ENCODE data around the gene ASPSCR1. TPM values are rescaled to one million over a fixed set of nuclear protein-coding genes. Genes with fewer than 3 reads are reported as not detected.

The ASPSCR1 gene
- total and polyA plus RNA-seq, 2 of the 13 experiments (the other 11 are each of a cell fraction or from before 2014, with no cell fraction given): 274 to 314 TPM

- TF ChIP-seq ZNF143 (CRISPR knock-in tag; IDR thresholded peaks at IDR 0.05) (peak; percentile 18; the same call in 1 of the 2 replicates), SAP130 (CRISPR knock-in tag; IDR thresholded peaks at IDR 0.05; ENCODE audit: low read depth) (peak; percentile 35; the same call in 1 of the 2 replicates), ZSCAN25 (CRISPR knock-in tag; IDR thresholded peaks at IDR 0.05) (peak; percentile 42; the same call in 1 of the 2 replicates), ZC3H13 (CRISPR knock-in tag; IDR thresholded peaks at IDR 0.05) (peak; percentile 87), HOXA3 (CRISPR knock-in tag; IDR thresholded peaks at IDR 0.05) (peak; percentile 45; the same call in 1 of the 2 replicates), ZBTB42 (CRISPR knock-in tag; IDR thresholded peaks at IDR 0.05) (peak; percentile 23; the same call in 1 of the 2 replicates), ZNF546 (CRISPR knock-in tag; conservative IDR thresholded peaks at IDR 0.05) (no peak; the same call in 1 of the 2 replicates), NPAS2 (CRISPR knock-in tag; IDR thresholded peaks at IDR 0.05; ENCODE audit: borderline replicate concordance) (no peak), ZC3H4 (CRISPR knock-in tag; IDR thresholded peaks at IDR 0.05; ENCODE audit: borderline replicate concordance) (peak; percentile 93), ZNF564 (CRISPR knock-in tag; IDR thresholded peaks at IDR 0.05) (peak; percentile 24; the same call in 1 of the 2 replicates), PRMT3 (CRISPR knock-in tag; IDR thresholded peaks at IDR 0.05; ENCODE audit: borderline replicate concordance, low read depth) (peak; percentile 84), ZNF570 (CRISPR knock-in tag; IDR thresholded peaks at IDR 0.05; ENCODE audit: borderline replicate concordance) (no peak), BATF2 (CRISPR knock-in tag; IDR thresholded peaks at IDR 0.05) (0 out of 2 replicates have a peak, but pooled peaks have one; percentile 31), BHLHE40 (IDR thresholded peaks at IDR 0.05; ENCODE audit: low read length) (peak; percentile 63), NFYC (CRISPR knock-in tag; IDR thresholded peaks at IDR 0.05) (no peak), RARA (CRISPR knock-in tag; IDR thresholded peaks at IDR 0.05) (0 out of 2 replicates have a peak, but pooled peaks have one; percentile 7), FIP1L1 (IDR thresholded peaks at IDR 0.05; ENCODE audit: borderline replicate concordance, insufficient read depth, low read depth, low read length) (peak; percentile 89; the same call in 1 of the 2 replicates), POLR2G (IDR thresholded peaks at IDR 0.05; ENCODE audit: low read depth, low read length) (peak; percentile 60; the same call in 1 of the 2 replicates), XBP1 (CRISPR knock-in tag; IDR thresholded peaks at IDR 0.05) (no peak), POLR2AphosphoS5 (IDR thresholded peaks at IDR 0.05; ENCODE audit: low read depth, low read length) (peak; percentile 55), TSC22D2 (CRISPR knock-in tag; IDR thresholded peaks at IDR 0.05; ENCODE audit: borderline replicate concordance) (no peak), ETS1 (CRISPR knock-in tag; IDR thresholded peaks at IDR 0.05) (no peak; the same call in 1 of the 2 replicates), PHB2 (IDR thresholded peaks at IDR 0.05; ENCODE audit: partially characterized antibody) (no peak)
- TF ChIP-seq, protein P1, sequence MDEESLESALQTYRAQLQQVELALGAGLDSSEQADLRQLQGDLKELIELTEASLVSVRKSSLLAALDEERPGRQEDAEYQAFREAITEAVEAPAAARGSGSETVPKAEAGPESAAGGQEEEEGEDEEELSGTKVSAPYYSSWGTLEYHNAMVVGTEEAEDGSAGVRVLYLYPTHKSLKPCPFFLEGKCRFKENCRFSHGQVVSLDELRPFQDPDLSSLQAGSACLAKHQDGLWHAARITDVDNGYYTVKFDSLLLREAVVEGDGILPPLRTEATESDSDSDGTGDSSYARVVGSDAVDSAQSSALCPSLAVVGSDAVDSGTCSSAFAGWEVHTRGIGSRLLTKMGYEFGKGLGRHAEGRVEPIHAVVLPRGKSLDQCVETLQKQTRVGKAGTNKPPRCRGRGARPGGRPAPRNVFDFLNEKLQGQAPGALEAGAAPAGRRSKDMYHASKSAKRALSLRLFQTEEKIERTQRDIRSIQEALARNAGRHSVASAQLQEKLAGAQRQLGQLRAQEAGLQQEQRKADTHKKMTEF (CRISPR knock-in tag; IDR thresholded peaks at IDR 0.05): peak; percentile 1; the same call in 1 of the 2 replicates
- TF ChIP-seq, protein P2, sequence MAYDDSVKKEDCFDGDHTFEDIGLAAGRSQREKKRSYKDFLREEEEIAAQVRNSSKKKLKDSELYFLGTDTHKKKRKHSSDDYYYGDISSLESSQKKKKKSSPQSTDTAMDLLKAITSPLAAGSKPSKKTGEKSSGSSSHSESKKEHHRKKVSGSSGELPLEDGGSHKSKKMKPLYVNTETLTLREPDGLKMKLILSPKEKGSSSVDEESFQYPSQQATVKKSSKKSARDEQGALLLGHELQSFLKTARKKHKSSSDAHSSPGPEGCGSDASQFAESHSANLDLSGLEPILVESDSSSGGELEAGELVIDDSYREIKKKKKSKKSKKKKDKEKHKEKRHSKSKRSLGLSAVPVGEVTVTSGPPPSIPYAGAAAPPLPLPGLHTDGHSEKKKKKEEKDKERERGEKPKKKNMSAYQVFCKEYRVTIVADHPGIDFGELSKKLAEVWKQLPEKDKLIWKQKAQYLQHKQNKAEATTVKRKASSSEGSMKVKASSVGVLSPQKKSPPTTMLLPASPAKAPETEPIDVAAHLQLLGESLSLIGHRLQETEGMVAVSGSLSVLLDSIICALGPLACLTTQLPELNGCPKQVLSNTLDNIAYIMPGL (CRISPR knock-in tag; IDR thresholded peaks at IDR 0.05; ENCODE audit: borderline replicate concordance in 1 of 2, low read depth in 1 of 2): 0 out of 4 replicates have a peak, but pooled peaks of 1 of the 2 experiments have one; percentile 64
Measured at GRCh38 chr17:81976332-81977210, 858 bp upstream of the ASPSCR1 start (continued).
